GM12878 (cell line): ENCODE results near the gene STK16. TPM values are rescaled to one million over a fixed set of nuclear protein-coding genes. Genes with fewer than 3 reads are reported as not detected.

Source experiments
- ATAC-seq: fragments of 200-7000 bp; cut with Tn5 transposase; 3 replicates; pipeline ENCODE4 v1.9.1; 2020; ENCODE audit warnings: mild to moderate bottlenecking, moderate library complexity
- BruUV-seq: library from RNA; stranded (reverse); fragments of 400-500 nt; replicated peaks from 2 replicates; lab custom pipeline; 2021; lab: Mats Ljungman, UMichigan
- CTCF ChIA-PET: fragments of 300-600 bp; sonication (Branson Sonifier 250); formaldehyde crosslinking; extraction: SDS; loops from one replicate; lab custom pipeline; 2021; ENCODE audit warnings: inconsistent platforms; lab: Yijun Ruan, JAX
- POLR2A ChIA-PET: fragments of 350-600 bp; formaldehyde crosslinking; extraction: SDS; loops from one replicate; lab custom pipeline; 2021; ENCODE audit warnings: inconsistent platforms; lab: Charles Lee
- RAD21 ChIA-PET: fragments of 300-600 bp; sonication (Branson Sonifier 250); formaldehyde crosslinking; loops from one replicate; lab custom pipeline; 2023; ENCODE audit warnings: antibody characterized with exemption; ENCODE audit not compliant: unreplicated experiment; lab: Charles Lee
- SMC1A ChIA-PET: fragments of 300-600 bp; sonication (Branson Sonifier 250); formaldehyde crosslinking; loops from one replicate; lab custom pipeline; 2023; ENCODE audit not compliant: unreplicated experiment, uncharacterized antibody; lab: Charles Lee
- DNase-seq: peaks from one replicate; pipeline ENCODE4 v3.0.0-alpha.2; 2011; ENCODE audit warnings: low read depth, low spot score
- FAIRE-seq: peaks from 3 replicates; lab custom pipeline; 2011; peaks lifted over from hg19 to GRCh38; lab: Jason Lieb, UNC
- H2AFZ ChIP-seq: 2 replicates; pipeline ENCODE4 v1.6.0; 2011; ENCODE audit warnings: low read depth, low read length, control low read depth; ENCODE audit not compliant: control insufficient read depth
- H3K27ac ChIP-seq: 2 replicates; pipeline ENCODE4 v1.5.1; 2011; ENCODE audit warnings: control low read depth; ENCODE audit not compliant: control insufficient read depth, insufficient read depth
- H3K27me3 ChIP-seq, 2 experiments: replicated peaks in 1 of 2; 2 replicates each; pipeline versions ENCODE4 v1.6.0 to v1.6.1; 2011; ENCODE audit warnings: low read length in 1 of 2; ENCODE audit not compliant: control insufficient read depth in 2 of 2, insufficient read depth in 2 of 2
- H3K36me3 ChIP-seq, 2 experiments: 2 replicates each; pipeline ENCODE4 v1.5.1; 2011; ENCODE audit warnings: low read length in 1 of 2; ENCODE audit not compliant: control insufficient read depth in 2 of 2, insufficient read depth in 2 of 2
- H3K4me1 ChIP-seq: 2 replicates; pipeline ENCODE4 v1.6.1; 2011; ENCODE audit warnings: mild to moderate bottlenecking, low read length, moderate library complexity, mixed read lengths; ENCODE audit not compliant: control insufficient read depth, insufficient read depth
- H3K4me2 ChIP-seq: 2 replicates; pipeline ENCODE4 v1.6.0; 2011; ENCODE audit warnings: control low read depth; ENCODE audit not compliant: control insufficient read depth, insufficient read depth
- H3K4me3 ChIP-seq: fragments of 200-600 bp; sonication (generic); 2 replicates; pipeline ENCODE4 v1.5.1; 2016
- H3K79me2 ChIP-seq: 2 replicates; pipeline ENCODE4 v1.6.0; 2011; ENCODE audit warnings: low read length; ENCODE audit not compliant: control insufficient read depth, insufficient read depth
- H3K9ac ChIP-seq: 2 replicates; pipeline ENCODE4 v1.8.0; 2011; ENCODE audit warnings: low read length, control low read depth, mixed read lengths; ENCODE audit not compliant: control insufficient read depth, insufficient read depth
- H3K9me3 ChIP-seq: replicated peaks from 3 replicates; pipeline ENCODE4 v1.5.1; 2011; ENCODE audit warnings: mild to moderate bottlenecking, low read length; ENCODE audit not compliant: control insufficient read depth, insufficient read depth
- H4K20me1 ChIP-seq: 2 replicates; pipeline ENCODE4 v1.6.0; 2011; ENCODE audit not compliant: control insufficient read depth, insufficient read depth
- BACH1 ChIP-seq: fragments of 450-650 bp; IDR thresholded peaks from 2 replicates; pipeline ENCODE4 v1.6.1; 2017; ENCODE audit warnings: mild to moderate bottlenecking, borderline replicate concordance
- CHD1 ChIP-seq: IDR thresholded peaks from 2 replicates; pipeline ENCODE4 v1.6.1; 2012; ENCODE audit warnings: low read depth, low read length, improper control_type of control experiment
- CREB1 ChIP-seq: IDR thresholded peaks from 2 replicates; pipeline ENCODE4 v1.6.1; 2012; ENCODE audit warnings: low read depth, mild to moderate bottlenecking, inconsistent platforms
- ELK1 ChIP-seq: IDR thresholded peaks from 2 replicates; pipeline ENCODE4 v1.6.1; 2012; ENCODE audit warnings: low read depth, low read length, improper control_type of control experiment
- IKZF1 ChIP-seq: fragments of 450-650 bp; conservative IDR thresholded peaks from 2 replicates; pipeline ENCODE4 v1.6.1; 2017; ENCODE audit warnings: antibody characterized with exemption, mild to moderate bottlenecking
- NR2F1 ChIP-seq: fragments of 450-650 bp; conservative IDR thresholded peaks from 2 replicates; pipeline ENCODE4 v1.6.1; 2017; ENCODE audit warnings: mild to moderate bottlenecking
- RAD21 ChIP-seq: IDR thresholded peaks from 2 replicates; pipeline ENCODE4 v1.6.1; 2011; ENCODE audit warnings: mild to moderate bottlenecking, low read depth, low read length, moderate library complexity; ENCODE audit not compliant: insufficient read depth
- SP1 ChIP-seq: IDR thresholded peaks from one replicate; pipeline ENCODE4 v1.6.1; 2011; ENCODE audit warnings: low read depth, low read length
- SUPT20H ChIP-seq: IDR thresholded peaks from 2 replicates; pipeline ENCODE4 v1.6.1; 2011; ENCODE audit warnings: low read depth, mild to moderate bottlenecking, low read length, moderate library complexity, borderline replicate concordance; ENCODE audit not compliant: control insufficient read depth
- ZNF24 ChIP-seq: fragments of 450-650 bp; IDR thresholded peaks from 2 replicates; pipeline ENCODE4 v1.6.1; 2017; ENCODE audit warnings: antibody characterized with exemption, mild to moderate bottlenecking
- ZNF384 ChIP-seq: IDR thresholded peaks from 2 replicates; pipeline ENCODE4 v1.6.1; 2012; ENCODE audit warnings: low read depth, mild to moderate bottlenecking, low read length, improper control_type of control experiment, borderline replicate concordance
- ZNF592 ChIP-seq: fragments of 450-650 bp; IDR thresholded peaks from 2 replicates; pipeline ENCODE4 v1.6.1; 2017; ENCODE audit warnings: mild to moderate bottlenecking, moderate library complexity
- WGBS: methylation state at CpG from one replicate; pipeline ENCODE4 v1.1.6; 2016; ENCODE audit warnings: low lambda C conversion rate; ENCODE audit not compliant: insufficient replicate concordance, insufficient coverage; ENCODE audit errors: missing lambda C conversion rate; 5-methylcytosine and 5-hydroxymethylcytosine counted together
- in situ Hi-C: fragments of 300-500 bp; cut with MboI; formaldehyde crosslinking; loops from 9 replicates; pipeline ENCODE4 v1.14.3; 2018; ENCODE audit warnings: mixed read lengths
- intact Hi-C: fragments of 100-400 bp; cut with micrococcal nuclease; formaldehyde crosslinking; loops from one replicate; pipeline ENCODE4 v1.14.2; 2022; ENCODE audit not compliant: unreplicated experiment
- polyA plus RNA-seq, 11 experiments: library from polyadenylated mRNA; depleted of rRNA in 4 of 11; unstranded in 6 of 11; stranded (reverse) in 5 of 11; fragments of >200 nt; fragmentation: Nextera tagmentation in 4 of 11; fragmentation: Illumina TruSeq in 1 of 11; extraction: Ambion mirVana in 4 of 11; extraction: Trizol in 1 of 11; gene quantifications; 1 replicate in 1 of 11; 2 replicates in 10 of 11; pipeline versions ENCODE4 v1.2.1 to v1.2.3, GENCODE V29; 2011 to 2016; ENCODE audit warnings: inconsistent platforms in 2 of 11, missing spikeins in 2 of 11, low read depth in 1 of 11
- total RNA-seq, 4 experiments: library from RNA; depleted of rRNA in 3 of 4; stranded (reverse); fragments of >200 nt in 3 of 4; fragmentation: Illumina TruSeq in 1 of 4; extraction: Trizol in 1 of 4; gene quantifications; 2 replicates each; pipeline versions ENCODE4 v1.2.1 to v1.2.3, GENCODE V29; 2013 to 2021

Gene STK16
- total and polyA plus RNA-seq, 10 of the 15 experiments (the other 5 are each of a cell fraction or from before 2014, with no cell fraction given) = 4.3 to 50.1 (median 17.9) TPM

- CTCF ChIA-PET = interaction anchor here (1.6 to 2.1 kb wide), 2 partner anchors 10 to 28 kb away, joined by 6 to 9 read pairs; no protein-coding TSS in a partner anchor
- H3K79me2 ChIP-seq = no peaks in the 10 kb centered on the region
- H3K36me3 ChIP-seq = no peaks in the 10 kb centered on the region
- SMC1A ChIA-PET = interaction anchor here (2.1 kb wide), 1 partner anchor 11 kb away, joined by 5 read pairs; no protein-coding TSS in a partner anchor
- intact Hi-C loops (no loop called here), in situ Hi-C loops (no loop called here)
- H4K20me1 ChIP-seq = no peaks in the 10 kb centered on the region
- H3K4me2 ChIP-seq = no peak overlapping the region
- no peaks in the 10 kb centered on the region for H3K4me1 ChIP-seq
- ATAC-seq (no peak), FAIRE-seq (no peak), DNase-seq (no peak)
- no peak overlapping the region for H3K9ac ChIP-seq
- H3K27me3 ChIP-seq = no peaks in the 10 kb centered on the region
- H3K27ac ChIP-seq = no peak overlapping the region
- no peak overlapping the region for H2AFZ ChIP-seq
- RAD21 ChIA-PET = interaction anchor here (0.8 kb wide), 1 partner anchor 10 kb away, joined by 5 read pairs; no protein-coding TSS in a partner anchor
- no peak overlapping the region for H3K4me3 ChIP-seq
- 0% methylated on average over 1 of the region's 1 CpG for WGBS
- H3K9me3 ChIP-seq = no peaks in the 10 kb centered on the region
- TF ChIP-seq ELK1 (no peak), CREB1 (no peak), NR2F1 (no peak), SUPT20H (no peak), ZNF384 (no peak), RAD21 (no peak), ZNF24 (no peak), CHD1 (no peak), BACH1 (no peak), SP1 (no peak), ZNF592 (no peak), IKZF1 (no peak)
- POLR2A ChIA-PET = interaction anchor here (0.6 kb wide), 1 partner anchor 12 kb away, joined by 3 read pairs; the partner anchor contains the start of gene DNAJB2
- no TSS peak for BruUV-seq
Measured at GRCh38 chr2:219266886-219267285, 21.6 kb downstream of the STK16 start.
